Neuron (in vitro differentiated cells): ENCODE results near the gene TMPRSS13.
"Not testable (repeated sequence)": the region's sequence is repeated elsewhere in the genome, so short reads cannot be mapped to it uniquely, and the experiment has no call there.

ENCODE experiments used
- H2AFZ ChIP-seq: one replicate; pipeline ENCODE4 v1.6.1; 2013; ENCODE audit warnings: low read depth, mild to moderate bottlenecking, inconsistent platforms, low read length, moderate library complexity
- H3K27me3 ChIP-seq: one replicate; pipeline ENCODE4 v1.6.1; 2013; ENCODE audit warnings: low read length; ENCODE audit not compliant: insufficient read depth
- H3K36me3 ChIP-seq: one replicate; pipeline ENCODE4 v1.6.1; 2013; ENCODE audit warnings: low read length; ENCODE audit not compliant: insufficient read depth
- H3K4me1 ChIP-seq: one replicate; pipeline ENCODE4 v1.6.1; 2013; ENCODE audit warnings: low read length; ENCODE audit not compliant: insufficient read depth
- H3K4me3 ChIP-seq: 2 replicates; pipeline ENCODE4 v1.5.1; 2013; ENCODE audit warnings: mild to moderate bottlenecking, low read length, moderate library complexity
- H3K9me3 ChIP-seq: one replicate; pipeline ENCODE4 v1.6.1; 2013; ENCODE audit warnings: low read length

Gene TMPRSS13

GRCh38 chr11:117931971-117932370 is 2.8 kb upstream of the TMPRSS13 start:
- Histone ChIP-seq H3K4me1 (no peaks in the 10 kb centered on the region), H3K9me3 (no peaks in the 10 kb centered on the region), H3K27me3 (peaks cover 10% of the 10 kb centered on the region), H2AFZ (no peak overlapping the region), H3K4me3 (no peak overlapping the region), H3K36me3 (no peaks in the 10 kb centered on the region)

- no peak overlapping the region for H2AFZ ChIP-seq
- no peaks in the 10 kb centered on the region for H3K4me1 ChIP-seq
- H3K4me3 ChIP-seq: no peak overlapping the region
- H3K9me3 ChIP-seq: no peaks in the 10 kb centered on the region
- H3K27me3 ChIP-seq: peaks cover 10% of the 10 kb centered on the region
- no peaks in the 10 kb centered on the region for H3K36me3 ChIP-seq
Measured at GRCh38 chr11:117931331-117931950, 2.2 kb upstream of the TMPRSS13 start.

- Histone ChIP-seq H3K36me3 (no peaks in the 10 kb centered on the region), H3K27me3 (peaks cover 10% of the 10 kb centered on the region), H3K4me3 (no peak overlapping the region), H2AFZ (no peak overlapping the region), H3K9me3 (no peaks in the 10 kb centered on the region), H3K4me1 (no peaks in the 10 kb centered on the region)
Measured at GRCh38 chr11:117930668-117931330, 1.6 kb upstream of the TMPRSS13 start.

- Histone ChIP-seq H3K4me3 (no peak overlapping the region), H3K9me3 (no peaks in the 10 kb centered on the region), H3K27me3 (peaks cover 10% of the 10 kb centered on the region), H3K36me3 (no peaks in the 10 kb centered on the region), H2AFZ (no peak overlapping the region), H3K4me1 (no peaks in the 10 kb centered on the region)
Measured at GRCh38 chr11:117929916-117930570, 841 bp upstream of the TMPRSS13 start.

GRCh38 chr11:117928446-117929141 is 608 bp downstream of the TMPRSS13 start:
- Histone ChIP-seq H3K4me1 (no peaks in the 10 kb centered on the region), H3K4me3 (no peak overlapping the region), H3K27me3 (peaks cover 10% of the 10 kb centered on the region), H3K9me3 (no peaks in the 10 kb centered on the region), H2AFZ (no peak overlapping the region), H3K36me3 (no peaks in the 10 kb centered on the region)

- Histone ChIP-seq H3K36me3 (no peaks in the 10 kb centered on the region), H3K27me3 (peaks cover 10% of the 10 kb centered on the region), H2AFZ (no peak overlapping the region)
Measured at GRCh38 chr11:117927926-117928325, 1.3 kb downstream of the TMPRSS13 start.

GRCh38 chr11:117926166-117926565 is 3.0 kb downstream of the TMPRSS13 start:
- not testable (repeated sequence) for H3K36me3 ChIP-seq, H3K27me3 ChIP-seq, H3K4me3 ChIP-seq, H3K9me3 ChIP-seq, H2AFZ ChIP-seq, H3K4me1 ChIP-seq

More at GRCh38 chr11:117927926-117928325, 1.3 kb downstream of the TMPRSS13 start:
- no peaks in the 10 kb centered on the region for H3K4me1 ChIP-seq
- H3K4me3 ChIP-seq: no peak overlapping the region
- no peaks in the 10 kb centered on the region for H3K9me3 ChIP-seq

GRCh38 chr11:117925198-117925925 is 3.8 kb downstream of the TMPRSS13 start:
- no peak overlapping the region for H3K4me3 ChIP-seq
- H3K27me3 ChIP-seq: peaks cover 4% of the 10 kb centered on the region
- no peaks in the 10 kb centered on the region for H3K4me1 ChIP-seq
- no peaks in the 10 kb centered on the region for H3K9me3 ChIP-seq
- no peak overlapping the region for H2AFZ ChIP-seq
- no peaks in the 10 kb centered on the region for H3K36me3 ChIP-seq

- Histone ChIP-seq H3K9me3 (no peaks in the 10 kb centered on the region), H2AFZ (no peak overlapping the region), H3K36me3 (no peaks in the 10 kb centered on the region), H3K4me3 (no peak overlapping the region), H3K4me1 (no peaks in the 10 kb centered on the region), H3K27me3 (peaks cover 4% of the 10 kb centered on the region)
Measured at GRCh38 chr11:117924631-117925170, 4.5 kb downstream of the TMPRSS13 start.

- H3K36me3 ChIP-seq: no peaks in the 10 kb centered on the region
- no peaks in the 10 kb centered on the region for H3K9me3 ChIP-seq
- no peaks in the 10 kb centered on the region for H3K27me3 ChIP-seq
- H3K4me3 ChIP-seq: no peak overlapping the region
- no peaks in the 10 kb centered on the region for H3K4me1 ChIP-seq
- no peak overlapping the region for H2AFZ ChIP-seq
Measured at GRCh38 chr11:117923773-117924172, 5.4 kb downstream of the TMPRSS13 start.

- no peaks in the 10 kb centered on the region for H3K36me3 ChIP-seq
- H2AFZ ChIP-seq: no peak overlapping the region
Measured at GRCh38 chr11:117923275-117923674, 5.9 kb downstream of the TMPRSS13 start.

GRCh38 chr11:117921893-117922292 is 7.3 kb downstream of the TMPRSS13 start:
- Histone ChIP-seq H3K4me3 (no peak overlapping the region), H3K9me3 (no peaks in the 10 kb centered on the region), H2AFZ (no peak overlapping the region), H3K4me1 (no peaks in the 10 kb centered on the region), H3K36me3 (no peaks in the 10 kb centered on the region), H3K27me3 (peaks cover 6% of the 10 kb centered on the region)

More at GRCh38 chr11:117923275-117923674, 5.9 kb downstream of the TMPRSS13 start:
- H3K27me3 ChIP-seq: no peaks in the 10 kb centered on the region
- H3K9me3 ChIP-seq: no peaks in the 10 kb centered on the region
- H3K4me1 ChIP-seq: no peaks in the 10 kb centered on the region
- no peak overlapping the region for H3K4me3 ChIP-seq
